ENCODE measurements around the gene TMEM9.

GRCh38 chr1:201169971-201170532, 15.8 kb upstream of the TMEM9 start:
- TF ChIP-seq POLR2A (IDR thresholded peaks at IDR 0.05; ENCODE audit: low read depth, low read length) (no peak), CTCF (IDR thresholded peaks at IDR 0.05; ENCODE audit: extremely low read depth in 1 of 2, insufficient read depth in 1 of 2, low read depth in 1 of 2, low read length in 2 of 2) (no peak), EZH2 (IDR thresholded peaks at IDR 0.05; ENCODE audit: borderline replicate concordance, low read depth, low read length, severe bottlenecking) (no peak), POLR2AphosphoS5 (IDR thresholded peaks at IDR 0.05; ENCODE audit: insufficient read depth, low read depth, low read length) (no peak), JUN (IDR thresholded peaks at IDR 0.05; ENCODE audit: borderline replicate concordance, insufficient read depth, insufficient read length, low read depth) (no peak), GATA2 (IDR thresholded peaks at IDR 0.05; ENCODE audit: insufficient read depth, insufficient read length, low read depth, low read length) (no peak), MAX (IDR thresholded peaks at IDR 0.05; ENCODE audit: insufficient read depth, insufficient read length) (no peak), MYC (IDR thresholded peaks at IDR 0.05; ENCODE audit: low read depth, low read length) (no peak), FOS (IDR thresholded peaks at IDR 0.05; ENCODE audit: borderline replicate concordance, insufficient read depth, low read length) (no peak)
